ENCODE measurements around the gene SORBS2.

SORBS2 gene

GRCh38 chr4:185651137-185651677 is 160.8 kb downstream of the SORBS2 start:
- Histone ChIP-seq H3K27me3 (ENCODE audit: control insufficient read depth, insufficient read depth, low read length) (no peaks in the 10 kb centered on the region), H3K9me3 (ENCODE audit: control insufficient read depth, low read length) (no peaks in the 10 kb centered on the region), H3K4me3 (ENCODE audit: low read length) (no peak overlapping the region), H3K36me3 (ENCODE audit: control insufficient read depth, insufficient read depth, low read length) (no peaks in the 10 kb centered on the region), H3K4me1 (ENCODE audit: control insufficient read depth, insufficient read depth, low read length) (no peaks in the 10 kb centered on the region), H3K9ac (ENCODE audit: low read length) (no peak overlapping the region)

- Histone ChIP-seq H3K27me3 (ENCODE audit: control insufficient read depth, insufficient read depth, low read length) (no peaks in the 10 kb centered on the region), H3K36me3 (ENCODE audit: control insufficient read depth, insufficient read depth, low read length) (no peaks in the 10 kb centered on the region), H3K9ac (ENCODE audit: low read length) (no peak overlapping the region), H3K4me1 (ENCODE audit: control insufficient read depth, insufficient read depth, low read length) (peaks cover 9% of the 10 kb centered on the region), H3K4me3 (ENCODE audit: low read length) (no peak overlapping the region), H3K9me3 (ENCODE audit: control insufficient read depth, low read length) (no peaks in the 10 kb centered on the region)
Observed at GRCh38 chr4:185648631-185649030, 163.4 kb downstream of the SORBS2 start.

GRCh38 chr4:185645403-185645802 is 166.6 kb downstream of the SORBS2 start:
- Histone ChIP-seq H3K27me3 (ENCODE audit: control insufficient read depth, insufficient read depth, low read length) (no peaks in the 10 kb centered on the region), H3K4me3 (ENCODE audit: low read length) (no peak overlapping the region), H3K9me3 (ENCODE audit: control insufficient read depth, low read length) (no peaks in the 10 kb centered on the region), H3K36me3 (ENCODE audit: control insufficient read depth, insufficient read depth, low read length) (no peaks in the 10 kb centered on the region), H3K4me1 (ENCODE audit: control insufficient read depth, insufficient read depth, low read length) (peaks cover 9% of the 10 kb centered on the region), H3K9ac (ENCODE audit: low read length) (no peak overlapping the region)

GRCh38 chr4:185644408-185644807 is 167.6 kb downstream of the SORBS2 start:
- no peak overlapping the region for H3K4me3 ChIP-seq (ENCODE audit: low read length)
- H3K9me3 ChIP-seq (ENCODE audit: control insufficient read depth, low read length) = no peaks in the 10 kb centered on the region
- no peak overlapping the region for H3K9ac ChIP-seq (ENCODE audit: low read length)
- H3K27me3 ChIP-seq (ENCODE audit: control insufficient read depth, insufficient read depth, low read length) = no peaks in the 10 kb centered on the region
- no peaks in the 10 kb centered on the region for H3K36me3 ChIP-seq (ENCODE audit: control insufficient read depth, insufficient read depth, low read length)
- H3K4me1 ChIP-seq (ENCODE audit: control insufficient read depth, insufficient read depth, low read length) = peaks cover 9% of the 10 kb centered on the region

- H3K4me3 ChIP-seq (ENCODE audit: low read length) = no peak overlapping the region
- no peak overlapping the region for H3K9ac ChIP-seq (ENCODE audit: low read length)
- no peaks in the 10 kb centered on the region for H3K27me3 ChIP-seq (ENCODE audit: control insufficient read depth, insufficient read depth, low read length)
- H3K9me3 ChIP-seq (ENCODE audit: control insufficient read depth, low read length) = no peaks in the 10 kb centered on the region
- H3K4me1 ChIP-seq (ENCODE audit: control insufficient read depth, insufficient read depth, low read length) = peaks cover 9% of the 10 kb centered on the region
- H3K36me3 ChIP-seq (ENCODE audit: control insufficient read depth, insufficient read depth, low read length) = no peaks in the 10 kb centered on the region
Observed at GRCh38 chr4:185642907-185643306, 169.1 kb downstream of the SORBS2 start.

GRCh38 chr4:185640811-185641675 is 171.0 kb downstream of the SORBS2 start:
- H3K9ac ChIP-seq (ENCODE audit: low read length) = no peak overlapping the region
- no peak overlapping the region for H3K4me3 ChIP-seq (ENCODE audit: low read length)
- H3K27me3 ChIP-seq (ENCODE audit: control insufficient read depth, insufficient read depth, low read length) = no peaks in the 10 kb centered on the region
- H3K9me3 ChIP-seq (ENCODE audit: control insufficient read depth, low read length) = no peaks in the 10 kb centered on the region
- no peaks in the 10 kb centered on the region for H3K36me3 ChIP-seq (ENCODE audit: control insufficient read depth, insufficient read depth, low read length)
- peaks cover 8% of the 10 kb centered on the region for H3K4me1 ChIP-seq (ENCODE audit: control insufficient read depth, insufficient read depth, low read length)

GRCh38 chr4:185638548-185639301 is 173.3 kb downstream of the SORBS2 start:
- Histone ChIP-seq H3K27me3 (ENCODE audit: control insufficient read depth, insufficient read depth, low read length) (no peaks in the 10 kb centered on the region), H3K4me3 (ENCODE audit: low read length) (no peak overlapping the region), H3K9me3 (ENCODE audit: control insufficient read depth, low read length) (no peaks in the 10 kb centered on the region), H3K4me1 (ENCODE audit: control insufficient read depth, insufficient read depth, low read length) (no peaks in the 10 kb centered on the region), H3K36me3 (ENCODE audit: control insufficient read depth, insufficient read depth, low read length) (no peaks in the 10 kb centered on the region), H3K9ac (ENCODE audit: low read length) (no peak overlapping the region)

GRCh38 chr4:185638093-185638492 is 173.9 kb downstream of the SORBS2 start:
- Histone ChIP-seq H3K4me3 (ENCODE audit: low read length) (no peak overlapping the region), H3K4me1 (ENCODE audit: control insufficient read depth, insufficient read depth, low read length) (no peaks in the 10 kb centered on the region), H3K27me3 (ENCODE audit: control insufficient read depth, insufficient read depth, low read length) (no peaks in the 10 kb centered on the region), H3K9ac (ENCODE audit: low read length) (no peak overlapping the region), H3K36me3 (ENCODE audit: control insufficient read depth, insufficient read depth, low read length) (no peaks in the 10 kb centered on the region), H3K9me3 (ENCODE audit: control insufficient read depth, low read length) (no peaks in the 10 kb centered on the region)

- H3K4me3 ChIP-seq (ENCODE audit: low read length) = no peak overlapping the region
- H3K4me1 ChIP-seq (ENCODE audit: control insufficient read depth, insufficient read depth, low read length) = no peaks in the 10 kb centered on the region
- no peaks in the 10 kb centered on the region for H3K9me3 ChIP-seq (ENCODE audit: control insufficient read depth, low read length)
- H3K36me3 ChIP-seq (ENCODE audit: control insufficient read depth, insufficient read depth, low read length) = no peaks in the 10 kb centered on the region
- no peaks in the 10 kb centered on the region for H3K27me3 ChIP-seq (ENCODE audit: control insufficient read depth, insufficient read depth, low read length)
- H3K9ac ChIP-seq (ENCODE audit: low read length) = no peak overlapping the region
Observed at GRCh38 chr4:185637163-185637875, 174.7 kb downstream of the SORBS2 start.

GRCh38 chr4:185634066-185634652 is 177.8 kb downstream of the SORBS2 start:
- no peaks in the 10 kb centered on the region for H3K4me1 ChIP-seq (ENCODE audit: control insufficient read depth, insufficient read depth, low read length)
- no peaks in the 10 kb centered on the region for H3K9me3 ChIP-seq (ENCODE audit: control insufficient read depth, low read length)
- no peaks in the 10 kb centered on the region for H3K27me3 ChIP-seq (ENCODE audit: control insufficient read depth, insufficient read depth, low read length)
- no peaks in the 10 kb centered on the region for H3K36me3 ChIP-seq (ENCODE audit: control insufficient read depth, insufficient read depth, low read length)
- H3K9ac ChIP-seq (ENCODE audit: low read length) = no peak overlapping the region
- no peak overlapping the region for H3K4me3 ChIP-seq (ENCODE audit: low read length)

GRCh38 chr4:185626798-185627197 is 185.2 kb downstream of the SORBS2 start:
- H3K4me3 ChIP-seq (ENCODE audit: low read length) = no peak overlapping the region
- no peaks in the 10 kb centered on the region for H3K9me3 ChIP-seq (ENCODE audit: control insufficient read depth, low read length)
- H3K9ac ChIP-seq (ENCODE audit: low read length) = no peak overlapping the region
- no peaks in the 10 kb centered on the region for H3K4me1 ChIP-seq (ENCODE audit: control insufficient read depth, insufficient read depth, low read length)
- H3K36me3 ChIP-seq (ENCODE audit: control insufficient read depth, insufficient read depth, low read length) = no peaks in the 10 kb centered on the region
- no peaks in the 10 kb centered on the region for H3K27me3 ChIP-seq (ENCODE audit: control insufficient read depth, insufficient read depth, low read length)
